GM21825 (cell line): Measurements from ENCODE around the gene FAT2.
"Not testable (repeated sequence)": the region's sequence is repeated elsewhere in the genome, so short reads cannot be mapped to it uniquely, and the experiment has no call there.

ENCODE experiments used
- ATAC-seq: cut with Tn5 transposase; IDR thresholded peaks from one replicate; pipeline ENCODE4 v1.9.1; 2021; ENCODE audit warnings: mild to moderate bottlenecking, moderate library complexity; ENCODE audit not compliant: unreplicated experiment

The FAT2 gene

DNA sequence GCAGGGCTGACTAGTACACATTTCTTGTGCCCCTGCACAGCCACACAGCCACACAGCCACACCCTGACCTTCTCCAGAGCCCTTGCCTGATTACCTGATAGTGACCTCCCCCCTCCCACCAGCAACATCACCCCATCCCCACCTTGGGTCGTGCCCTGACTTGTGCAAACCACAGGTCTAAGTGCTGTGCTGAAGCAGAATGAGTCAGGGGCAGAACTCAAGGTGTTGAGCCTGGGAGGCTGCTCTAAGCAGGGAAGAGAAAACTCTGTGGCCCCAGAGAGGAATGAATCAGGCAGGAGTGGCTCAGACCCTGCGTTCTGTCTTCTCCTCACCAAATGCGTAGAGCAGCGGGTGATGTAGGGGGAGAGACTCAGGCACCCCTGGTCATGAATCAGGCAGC lies 24.3 kb upstream of the FAT2 start:
- ATAC-seq: no peak

DNA sequence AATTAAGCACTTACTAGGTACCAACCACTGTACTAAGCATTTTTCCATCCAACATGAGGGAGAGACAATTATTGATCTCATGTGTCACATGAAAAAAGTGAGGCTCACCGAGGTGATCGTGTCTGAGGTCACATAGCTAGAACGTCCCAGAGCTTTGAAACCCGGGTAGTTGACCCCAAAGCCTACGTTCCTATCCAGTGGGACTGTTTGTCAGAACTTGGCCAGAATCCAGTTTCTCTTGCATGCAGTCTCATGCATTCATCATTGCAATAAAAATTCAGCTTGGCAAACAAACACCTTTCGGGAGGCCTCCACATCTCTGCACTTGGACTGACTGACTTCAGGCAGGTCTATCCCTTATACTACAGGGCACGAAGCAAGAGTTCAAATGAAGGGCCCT lies 23.4 kb upstream of the FAT2 start:
- ATAC-seq: no peak

DNA sequence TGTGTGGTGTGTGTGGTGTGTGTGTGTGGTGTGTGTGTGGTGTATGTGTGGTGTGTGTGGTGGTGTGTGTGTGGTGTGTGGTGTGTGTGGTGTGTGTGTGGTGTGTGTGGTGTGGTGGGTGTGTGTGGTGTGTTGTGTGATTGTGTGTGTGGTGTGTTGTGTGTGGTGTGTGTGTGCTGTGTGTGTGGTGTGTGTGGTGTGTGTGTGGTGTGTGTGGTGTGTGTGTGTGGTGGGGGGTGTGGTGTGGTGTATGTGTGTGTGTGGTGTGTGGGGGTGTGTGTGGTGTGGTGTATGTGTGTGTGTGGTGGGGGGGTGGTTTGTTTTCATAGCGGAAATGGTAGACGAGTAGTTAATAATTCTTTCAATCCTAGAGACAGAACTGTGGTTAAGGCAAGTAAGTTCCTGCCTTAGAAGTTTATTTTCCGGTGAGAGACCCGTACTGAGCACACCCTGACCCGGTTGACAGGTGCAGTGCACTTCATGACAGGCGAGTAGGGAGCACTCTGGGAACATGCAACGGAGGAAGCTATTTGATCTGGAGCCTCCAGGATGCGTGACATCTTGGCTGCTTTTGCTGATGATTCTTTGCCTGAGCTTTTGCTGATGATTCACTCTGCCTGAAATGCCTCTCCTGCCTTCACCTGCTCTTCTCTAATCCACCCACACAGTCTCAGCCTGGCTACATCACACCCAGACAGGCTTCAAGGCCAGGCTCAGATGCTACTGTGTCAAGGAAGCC lies 21.7 kb upstream of the FAT2 start:
- peak; percentile 82 for ATAC-seq

DNA sequence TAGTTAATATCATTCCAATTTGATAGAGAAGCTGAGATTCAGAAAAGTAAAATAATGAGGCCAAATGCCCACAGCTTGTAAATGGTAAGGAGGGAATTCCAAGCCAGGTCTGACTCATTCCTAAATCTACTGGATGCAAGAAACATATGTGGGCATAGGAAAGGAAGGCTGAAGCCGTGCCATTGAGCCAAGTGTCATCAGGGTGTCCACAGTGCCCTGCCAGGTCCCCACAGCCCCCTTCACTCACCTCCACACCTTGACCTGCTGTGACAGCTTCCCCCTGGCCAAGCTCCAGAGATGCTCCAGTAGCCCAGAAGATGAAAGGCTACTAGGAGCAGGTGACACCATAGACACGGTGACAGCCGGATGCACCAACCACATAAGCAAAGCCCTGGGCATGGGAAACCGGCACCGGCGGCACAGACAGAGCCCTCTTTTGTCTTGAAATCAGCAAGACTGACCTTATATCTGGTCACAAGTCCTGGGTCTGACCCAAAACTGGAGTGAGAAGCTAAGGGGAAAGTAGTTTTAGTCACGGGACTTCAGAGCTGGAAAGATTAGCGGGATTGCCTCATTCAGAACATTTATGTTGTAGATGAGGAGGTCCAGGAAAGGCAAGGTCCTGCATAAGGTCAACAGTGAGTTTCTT lies 20.1 kb upstream of the FAT2 start:
- no peak for ATAC-seq

DNA sequence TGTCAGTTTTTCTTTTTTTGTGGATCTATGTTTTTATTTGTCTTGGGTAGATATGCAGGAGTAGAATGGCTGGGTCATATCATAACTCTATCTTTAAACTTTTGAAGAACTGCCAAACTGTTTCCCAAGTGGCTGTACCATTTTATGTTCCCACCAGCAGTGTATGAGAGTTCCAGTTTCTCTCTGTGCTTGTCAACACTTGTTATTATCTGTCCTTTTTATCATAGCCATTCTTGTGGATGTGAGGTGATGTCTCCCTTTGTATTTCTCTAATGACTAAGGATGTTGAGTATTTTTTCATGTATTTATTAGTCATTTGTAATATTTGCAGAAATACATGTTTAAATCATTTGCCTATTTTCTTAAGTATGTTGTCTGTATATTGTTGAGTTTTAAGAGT lies 17.4 kb upstream of the FAT2 start:
- no peak for ATAC-seq

DNA sequence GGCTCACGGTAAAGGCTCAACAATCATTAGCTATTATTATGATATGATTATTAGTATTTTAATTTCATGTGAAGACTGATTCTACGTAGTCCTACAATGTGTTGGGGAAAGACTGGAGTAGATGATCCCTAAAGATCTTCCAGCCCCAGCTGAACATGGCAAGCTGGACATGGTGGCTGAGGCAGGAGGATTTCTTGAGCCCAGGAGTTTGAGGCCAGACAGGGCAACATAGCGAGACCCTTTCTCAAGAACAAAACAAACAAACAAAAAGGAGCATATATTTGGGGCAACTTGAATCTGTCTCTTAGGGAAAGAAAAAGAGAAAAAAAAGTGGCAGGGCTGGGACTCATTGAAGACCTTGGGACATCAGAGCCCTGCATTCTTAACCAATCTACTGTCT lies 16.2 kb upstream of the FAT2 start:
- ATAC-seq: no peak

DNA sequence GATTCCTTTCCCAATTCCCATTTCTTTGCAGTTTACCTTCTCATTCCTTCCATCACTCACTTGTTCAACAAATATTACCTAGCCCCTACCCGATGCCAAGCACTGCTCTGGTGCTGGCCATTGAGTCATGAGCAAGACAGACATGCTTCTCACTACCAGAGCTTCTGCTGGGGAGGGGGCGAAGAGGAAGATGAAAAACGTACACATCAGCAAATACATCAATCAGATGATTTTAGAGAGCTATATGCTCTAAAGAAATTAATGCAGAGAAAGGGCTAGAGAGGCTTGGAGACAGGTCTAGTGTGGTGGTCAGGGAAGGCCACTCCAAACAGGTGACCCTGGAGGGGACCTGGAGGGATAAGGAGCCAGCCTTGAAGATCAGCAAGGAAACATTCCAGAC lies 14.4 kb upstream of the FAT2 start:
- no peak for ATAC-seq

DNA sequence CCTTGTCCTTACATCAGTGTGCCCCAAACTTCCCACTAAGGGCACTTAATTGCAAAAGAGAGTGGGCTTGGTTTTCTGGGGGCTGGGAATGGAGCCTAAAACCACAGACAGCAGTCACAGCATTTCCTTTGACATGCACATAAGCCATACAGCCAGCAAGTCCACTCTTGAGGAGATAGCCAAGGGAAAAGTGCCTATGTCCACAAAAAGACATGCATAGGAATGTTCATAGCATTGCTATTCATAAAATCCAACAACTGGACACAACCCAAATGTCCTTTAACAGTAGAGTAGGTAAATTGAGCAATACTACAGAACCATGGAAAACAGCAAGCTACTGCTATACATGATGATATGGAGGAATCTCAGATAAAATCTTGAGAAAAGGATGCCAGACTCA lies 11.7 kb upstream of the FAT2 start:
- no peak for ATAC-seq

DNA sequence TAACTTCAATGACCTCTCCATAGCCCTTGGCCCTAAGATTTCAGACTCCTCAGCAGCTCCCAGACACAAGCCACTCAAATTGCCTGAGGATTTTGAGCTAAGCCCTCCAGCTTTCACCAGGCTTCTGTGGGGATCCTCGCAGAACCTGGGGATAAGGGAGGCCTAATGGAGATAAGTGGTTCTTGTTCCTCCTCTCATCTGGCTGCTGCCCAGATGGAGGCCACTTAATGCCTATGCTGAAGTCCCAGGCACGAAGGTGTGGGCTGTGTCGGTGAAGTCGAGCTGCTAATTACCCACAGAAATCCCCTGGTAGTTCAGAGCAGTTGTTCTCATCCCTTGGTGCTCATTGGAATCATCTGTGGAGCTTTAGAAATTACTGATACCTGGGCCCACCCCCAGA lies 10.3 kb upstream of the FAT2 start:
- ATAC-seq: no peak

DNA sequence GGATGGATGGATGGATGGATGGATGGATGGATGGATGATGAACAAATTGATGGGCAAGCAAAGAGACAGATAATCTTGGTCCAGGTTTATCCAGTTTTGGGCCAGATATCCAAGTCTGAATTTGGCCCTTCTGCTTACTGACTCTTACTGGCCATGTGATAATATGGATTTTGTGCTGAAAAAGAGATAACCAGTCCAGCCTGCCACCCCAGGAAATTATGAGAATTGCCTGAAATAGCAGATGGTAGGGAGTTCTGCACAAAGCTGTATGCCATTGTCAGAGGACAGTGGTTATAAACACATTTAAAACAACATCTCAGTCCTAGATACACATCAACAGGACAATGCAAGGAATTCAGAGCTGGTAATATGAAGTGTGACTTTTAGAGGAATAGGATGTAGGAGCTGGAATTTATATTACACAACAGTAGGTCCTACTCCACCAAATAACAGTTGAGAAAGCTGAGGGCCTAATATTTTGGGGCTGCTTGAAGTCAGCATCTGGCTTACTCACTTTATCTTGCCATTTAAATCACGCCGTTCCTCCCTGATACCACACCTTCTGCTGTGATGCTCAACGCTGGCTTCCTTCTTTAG lies 9.0 kb upstream of the FAT2 start:
- no peak for ATAC-seq

DNA sequence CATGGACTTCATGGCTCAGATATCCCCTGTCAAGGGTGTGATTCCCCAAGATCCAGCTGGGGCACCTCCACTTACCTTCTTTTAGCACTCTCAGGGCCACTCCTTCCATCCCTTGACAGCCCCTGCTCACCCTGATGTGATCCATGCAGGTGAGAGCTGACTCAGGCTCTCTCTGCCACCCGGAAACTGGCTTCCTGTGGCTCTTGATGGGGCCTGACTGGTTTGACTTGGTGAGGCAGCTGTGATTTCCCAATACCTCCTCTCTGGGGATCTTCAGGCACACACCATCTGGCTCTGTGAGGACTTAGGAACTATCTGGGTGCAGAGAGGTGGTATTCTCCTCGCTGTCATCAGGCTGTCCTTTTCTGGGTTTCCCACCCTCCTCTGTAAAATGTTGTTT lies 7.9 kb upstream of the FAT2 start:
- ATAC-seq: no peak

DNA sequence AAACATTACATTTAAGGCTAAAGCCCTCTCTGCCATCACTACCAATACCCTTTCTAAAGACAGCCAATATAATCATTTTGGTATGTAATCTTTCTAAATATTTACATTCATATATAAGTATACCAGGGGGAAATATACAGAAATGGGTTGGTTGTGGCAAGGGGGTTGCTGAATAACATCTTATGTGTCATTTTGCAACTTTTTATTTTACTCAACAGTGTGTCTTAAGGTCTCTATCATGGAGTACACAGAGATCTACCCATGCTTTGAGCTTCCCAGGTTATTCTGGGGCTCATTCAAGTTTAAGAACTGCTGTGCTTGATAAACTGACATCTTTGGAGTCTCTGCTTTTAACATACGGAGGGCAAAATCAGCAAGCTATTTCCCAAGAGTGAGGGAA lies 7.4 kb upstream of the FAT2 start:
- ATAC-seq: no peak

DNA sequence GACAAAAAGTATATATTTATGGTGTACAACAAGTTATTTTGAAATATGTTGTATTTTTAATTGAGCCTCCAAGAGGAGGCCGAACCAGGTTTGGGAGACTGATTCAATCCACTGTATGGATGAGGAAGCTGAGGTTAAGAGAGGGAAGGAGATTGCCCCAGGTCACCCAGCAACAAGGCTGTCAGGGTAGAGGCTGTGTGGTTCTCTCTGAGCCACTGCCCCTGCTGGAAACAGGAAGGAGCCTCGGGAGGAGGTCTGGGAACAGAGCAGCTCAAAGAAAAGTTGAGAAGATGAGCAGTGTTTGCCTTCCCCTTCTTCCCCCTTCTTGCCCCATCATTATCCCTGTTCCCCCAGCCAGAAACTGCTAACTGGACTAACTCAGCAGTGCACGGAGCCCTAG lies 6.6 kb upstream of the FAT2 start:
- no peak for ATAC-seq

DNA sequence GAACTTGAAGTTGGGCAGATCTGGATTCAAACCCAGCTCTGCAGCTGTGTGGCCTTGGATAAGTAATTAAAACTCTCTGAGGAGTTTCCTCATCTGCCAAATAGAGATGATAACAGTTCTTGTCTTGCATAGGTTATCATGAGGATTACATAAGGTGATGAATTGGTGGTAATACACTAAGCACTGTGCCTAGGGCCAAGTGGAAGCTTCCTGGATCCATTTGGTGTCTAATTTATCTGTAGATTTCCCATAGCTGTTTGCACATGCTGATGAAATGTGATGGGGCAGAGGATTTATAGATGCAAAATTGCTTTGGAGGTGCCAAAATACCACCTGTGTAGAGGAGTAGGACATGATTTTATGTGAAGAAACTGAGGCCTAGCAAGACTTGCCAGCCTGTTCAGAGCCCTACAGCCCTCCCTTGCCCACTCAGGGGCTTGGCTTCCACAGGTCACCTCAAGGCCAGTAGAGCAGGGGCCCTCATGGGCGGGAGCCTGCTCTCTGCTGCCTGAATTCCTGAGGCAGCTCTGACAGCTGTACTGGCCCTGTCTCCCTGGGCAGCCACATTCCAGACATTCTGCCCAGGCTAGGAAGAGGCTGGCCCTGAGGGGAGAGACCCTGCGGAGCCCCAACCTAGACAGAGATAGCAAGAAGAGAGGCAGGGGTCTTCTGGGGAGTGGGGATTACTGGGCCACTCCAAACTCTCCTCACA lies 5.9 kb upstream of the FAT2 start:
- no peak for ATAC-seq

DNA sequence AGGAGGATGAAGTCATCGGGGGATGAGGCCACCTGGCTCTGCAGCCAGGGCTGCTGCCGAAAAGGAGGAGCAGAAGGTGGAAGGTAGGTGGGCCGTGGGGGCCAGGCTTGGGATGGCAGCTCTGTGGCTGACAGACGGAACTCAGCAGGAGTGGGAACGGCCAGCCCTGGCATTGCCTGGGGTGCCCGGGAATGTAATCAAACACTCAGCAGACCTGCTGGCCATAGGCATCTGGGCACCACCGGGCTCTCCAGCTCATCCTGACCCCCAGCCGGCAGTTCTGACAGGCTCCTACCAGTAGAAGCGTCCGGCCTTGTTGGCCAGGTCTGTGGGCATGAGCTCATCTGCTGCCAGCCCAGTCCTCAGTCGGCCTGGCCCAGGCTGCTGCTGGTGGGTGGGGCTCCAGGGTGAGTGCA lies 4.3 kb upstream of the FAT2 start:
- no peak for ATAC-seq

DNA sequence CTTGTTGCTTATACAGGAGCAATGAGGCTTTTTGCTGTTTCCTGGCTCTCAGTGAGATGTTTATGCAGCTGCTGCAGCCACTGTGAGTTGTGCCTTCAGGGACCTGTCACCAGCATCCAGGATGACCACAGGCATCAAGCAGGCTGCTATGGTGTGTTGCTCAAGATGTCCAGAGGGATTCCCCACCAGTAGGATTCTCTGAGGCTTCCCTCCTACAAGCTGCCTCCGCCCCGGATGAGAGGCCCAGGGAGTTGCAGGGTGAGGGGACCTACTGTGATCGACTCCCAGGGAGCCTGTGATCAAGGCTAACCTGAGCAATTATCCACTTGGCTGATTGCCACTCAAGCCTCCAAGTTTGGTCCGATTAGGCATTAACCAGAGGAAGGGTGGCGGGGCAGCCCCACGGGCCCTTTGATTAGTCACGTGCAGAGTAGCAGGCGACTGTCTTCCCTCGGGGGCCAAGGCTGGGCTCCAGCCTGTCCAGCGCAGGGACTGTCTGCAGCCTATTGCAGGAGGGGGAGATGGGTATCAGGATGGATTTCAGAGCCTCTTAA lies 1.8 kb upstream of the FAT2 start:
- no peak for ATAC-seq

DNA sequence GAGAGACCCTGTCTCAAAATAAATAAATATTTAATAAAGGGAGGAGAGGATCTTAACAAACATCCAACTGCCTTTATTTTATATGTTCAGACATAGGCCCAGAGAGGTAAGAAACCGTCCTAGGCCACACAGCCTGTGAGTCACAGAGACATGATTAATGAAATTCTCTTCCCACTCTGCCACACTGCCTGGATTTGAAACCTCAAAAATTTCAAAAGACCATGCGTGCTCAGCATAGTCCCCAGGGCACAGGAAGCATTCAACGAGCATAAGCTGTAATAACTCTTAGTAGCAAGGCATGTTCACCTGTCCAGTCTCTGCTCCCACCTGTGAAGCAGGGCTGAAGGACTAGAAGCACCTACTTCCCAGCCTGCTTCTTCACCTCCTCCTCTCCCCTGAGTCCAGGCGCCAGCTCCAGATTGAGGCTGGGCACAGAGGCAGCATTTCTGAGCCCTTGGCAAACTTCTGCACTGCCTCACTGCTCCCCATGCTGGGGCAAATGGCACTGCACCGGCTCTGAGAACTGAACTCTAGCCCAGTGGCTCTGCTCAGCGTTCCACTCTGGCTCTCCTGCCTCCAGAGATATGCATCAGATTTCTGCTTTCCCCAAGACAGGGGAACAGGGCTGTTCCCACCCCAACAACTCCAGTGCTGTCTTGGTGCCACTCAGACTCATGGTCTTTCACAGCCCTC lies 1.1 kb downstream of the FAT2 start:
- ATAC-seq: no peak

DNA sequence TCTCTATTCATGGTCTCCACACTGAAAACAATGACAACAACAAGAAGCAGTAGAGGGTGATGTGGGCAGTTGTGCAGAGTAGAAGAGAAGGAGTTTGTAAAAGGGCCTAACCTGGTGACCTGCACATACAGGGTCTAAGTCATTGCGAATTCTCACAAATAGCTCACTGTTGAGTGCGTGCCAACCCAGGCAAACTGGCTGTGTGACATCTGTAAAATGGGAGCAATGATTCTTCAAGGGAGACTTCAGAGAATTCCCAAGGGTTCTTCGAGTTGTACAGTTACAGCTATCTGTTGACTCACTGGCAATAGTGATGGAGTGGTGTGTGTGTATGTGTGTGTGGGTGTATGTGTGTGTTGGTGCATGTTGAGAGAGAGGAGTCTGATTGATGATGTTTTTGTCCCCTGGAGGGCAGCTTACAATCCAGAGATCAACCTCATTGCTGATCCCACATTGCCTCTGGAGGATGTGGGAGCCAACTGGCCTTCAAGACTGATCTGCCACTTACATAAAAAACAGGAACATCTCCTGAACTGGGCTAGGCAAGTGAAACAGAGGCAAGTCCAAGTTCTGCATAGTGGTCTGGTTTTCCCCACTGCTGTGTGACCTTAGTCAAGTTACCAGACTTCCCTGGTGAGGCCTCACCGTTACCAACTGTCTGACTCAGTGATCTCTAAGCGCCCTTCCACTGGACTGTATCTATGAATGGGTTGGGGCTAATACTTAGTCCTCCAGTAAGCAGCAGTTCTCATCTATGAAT lies 3.2 kb downstream of the FAT2 start:
- ATAC-seq: no peak

DNA sequence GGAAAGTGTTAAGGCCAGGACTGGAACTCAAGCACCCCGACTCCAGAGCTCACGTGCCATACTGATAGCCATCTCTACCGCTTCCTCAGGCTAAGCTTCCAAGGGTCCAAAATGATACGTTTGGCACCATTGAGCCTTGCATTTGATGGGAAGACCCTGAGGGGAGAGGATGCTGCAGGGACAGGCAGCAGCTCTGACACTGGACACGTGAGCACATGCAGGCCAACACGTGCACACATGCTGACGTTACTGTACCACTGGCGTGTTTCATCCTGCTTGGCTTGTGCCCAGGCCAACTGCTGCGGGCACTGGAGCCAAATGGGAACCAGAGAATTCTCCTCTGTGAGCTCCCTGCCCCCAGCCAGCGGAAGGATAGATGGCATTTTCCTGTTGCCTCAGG lies 5.2 kb downstream of the FAT2 start:
- no peak for ATAC-seq

DNA sequence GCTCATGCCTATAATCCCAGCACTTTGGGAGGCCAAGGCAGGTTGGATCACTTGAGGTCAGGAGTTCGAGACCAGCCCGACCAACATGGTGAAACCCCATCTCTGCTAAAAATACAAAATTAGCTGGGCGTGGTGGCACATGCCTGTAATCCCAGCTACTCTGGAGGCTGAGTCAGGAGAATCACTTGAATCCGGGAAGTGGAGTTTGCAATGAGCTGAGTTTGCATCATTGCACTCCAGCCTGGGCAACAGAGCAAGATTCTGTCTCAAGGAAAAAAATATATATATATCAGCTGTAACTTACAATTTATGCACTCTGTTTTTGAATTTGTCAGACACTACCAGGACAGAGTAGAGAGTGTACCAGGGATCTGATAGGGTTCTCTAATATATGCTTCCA lies 5.8 kb downstream of the FAT2 start:
- ATAC-seq: not testable (repeated sequence)
